Measurements from ENCODE around the gene NUP210. TPM values are rescaled to one million over a fixed set of nuclear protein-coding genes. Genes with fewer than 3 reads are reported as not detected.

The NUP210 gene
- total RNA-seq, 1 experiment from 2014 or later = 11.4 TPM

GRCh38 chr3:13285007-13285567 is 135.0 kb downstream of the NUP210 start:
- Histone ChIP-seq H3K36me3 (ENCODE audit: insufficient read depth, low read length, poor library complexity, severe bottlenecking) (no peaks in the 10 kb centered on the region), H3K4me3 (ENCODE audit: low read depth, low read length, poor library complexity, severe bottlenecking) (no peak overlapping the region), H3K27me3 (replicated peaks; ENCODE audit: insufficient read depth, low read depth, low read length, poor library complexity) (peaks cover 38% of the 10 kb centered on the region), H3K27ac (ENCODE audit: low read depth, low read length, poor library complexity, severe bottlenecking) (no peak overlapping the region), H3K4me1 (ENCODE audit: insufficient read depth, low read length, poor library complexity, severe bottlenecking) (no peaks in the 10 kb centered on the region), H3K9me3 (ENCODE audit: low read depth, low read length, poor library complexity, severe bottlenecking) (peaks cover 26% of the 10 kb centered on the region)
- no peak for DNase-seq (ENCODE audit: low spot score)
- intact Hi-C loops (cut with micrococcal nuclease; ENCODE audit: unreplicated experiment) = no loop called here
- BruUV-seq (replicated peaks) = no TSS peak
- ChIA-PET POLR2A (ENCODE audit: low non-redundant PET) (no interaction called here), CTCF (no interaction called here)
- TF ChIP-seq CTCF (conservative IDR thresholded peaks at IDR 0.05; ENCODE audit: low read depth, low read length) (no peak), EZH2 (IDR thresholded peaks at IDR 0.05; ENCODE audit: borderline replicate concordance, low read depth, low read length, poor library complexity, severe bottlenecking) (no peak)

GRCh38 chr3:13283877-13284264 is 136.3 kb downstream of the NUP210 start:
- POLR2A ChIA-PET (ENCODE audit: low non-redundant PET) = no interaction called here
- no peak overlapping the region for H3K4me3 ChIP-seq (ENCODE audit: low read depth, low read length, poor library complexity, severe bottlenecking)

GRCh38 chr3:13282986-13283876 is 136.9 kb downstream of the NUP210 start:
- Histone ChIP-seq H3K9me3 (ENCODE audit: low read depth, low read length, poor library complexity, severe bottlenecking) (peaks cover 26% of the 10 kb centered on the region), H3K4me3 (ENCODE audit: low read depth, low read length, poor library complexity, severe bottlenecking) (peak overlapping the region; percentile 27), H3K36me3 (ENCODE audit: insufficient read depth, low read length, poor library complexity, severe bottlenecking) (no peaks in the 10 kb centered on the region), H3K27me3 (replicated peaks; ENCODE audit: insufficient read depth, low read depth, low read length, poor library complexity) (peaks cover 38% of the 10 kb centered on the region), H3K4me1 (ENCODE audit: insufficient read depth, low read length, poor library complexity, severe bottlenecking) (no peaks in the 10 kb centered on the region), H3K27ac (ENCODE audit: low read depth, low read length, poor library complexity, severe bottlenecking) (no peak overlapping the region)
- intact Hi-C loops (cut with micrococcal nuclease; ENCODE audit: unreplicated experiment) = loop anchor here (2.0 kb wide), 1 partner anchor 170 kb away; no protein-coding TSS in a partner anchor
- peak; percentile 19 for DNase-seq (ENCODE audit: low spot score)
- ChIA-PET POLR2A (ENCODE audit: low non-redundant PET) (no interaction called here), CTCF (no interaction called here)
- BruUV-seq (replicated peaks) = no TSS peak
- TF ChIP-seq EZH2 (IDR thresholded peaks at IDR 0.05; ENCODE audit: borderline replicate concordance, low read depth, low read length, poor library complexity, severe bottlenecking) = peak; percentile 80
- TF ChIP-seq CTCF (conservative IDR thresholded peaks at IDR 0.05; ENCODE audit: low read depth, low read length) = 0 out of 2 replicates have a peak, but pooled peaks have one; percentile 22

More at GRCh38 chr3:13283877-13284264, 136.3 kb downstream of the NUP210 start:
- H3K36me3 ChIP-seq (ENCODE audit: insufficient read depth, low read length, poor library complexity, severe bottlenecking) = no peaks in the 10 kb centered on the region
- CTCF ChIA-PET = no interaction called here
- peaks cover 26% of the 10 kb centered on the region for H3K9me3 ChIP-seq (ENCODE audit: low read depth, low read length, poor library complexity, severe bottlenecking)
- TF ChIP-seq CTCF (conservative IDR thresholded peaks at IDR 0.05; ENCODE audit: low read depth, low read length) = no peak
- TF ChIP-seq EZH2 (IDR thresholded peaks at IDR 0.05; ENCODE audit: borderline replicate concordance, low read depth, low read length, poor library complexity, severe bottlenecking) = no peak
- H3K27me3 ChIP-seq (replicated peaks; ENCODE audit: insufficient read depth, low read depth, low read length, poor library complexity) = peaks cover 38% of the 10 kb centered on the region
- H3K4me1 ChIP-seq (ENCODE audit: insufficient read depth, low read length, poor library complexity, severe bottlenecking) = no peaks in the 10 kb centered on the region
- no peak for DNase-seq (ENCODE audit: low spot score)
- no peak overlapping the region for H3K27ac ChIP-seq (ENCODE audit: low read depth, low read length, poor library complexity, severe bottlenecking)
- intact Hi-C loops (cut with micrococcal nuclease; ENCODE audit: unreplicated experiment) = loop anchor here (2.0 kb wide), 1 partner anchor 169 kb away; no protein-coding TSS in a partner anchor
- BruUV-seq (replicated peaks) = no TSS peak

Data from A673 (cell line).